Neural cell (in vitro differentiated cells): ENCODE measurements around the gene CNOT2. TPM values are rescaled to one million over a fixed set of nuclear protein-coding genes. Genes with fewer than 3 reads are reported as not detected.
A peak's percentile ranks its signal among the peaks of the same experiment; 100 is the strongest.

Experiments
- H2AFZ ChIP-seq: fragments of 200-600, 300-800 bp; sonication (generic), shearing (Covaris generic); 2 replicates; pipeline ENCODE4 v1.6.0; 2014; ENCODE audit warnings: low read depth, mild to moderate bottlenecking, antibody characterized with exemption, low read length, moderate library complexity
- H3F3A ChIP-seq: fragments of 200-600 bp; shearing (Covaris generic); 2 replicates; pipeline ENCODE4 v1.6.1; 2016; ENCODE audit warnings: mild to moderate bottlenecking, moderate library complexity, mixed read lengths, antibody characterized with exemption, low read length; ENCODE audit not compliant: insufficient read depth, poor library complexity, severe bottlenecking
- H3K27ac ChIP-seq: fragments of 200-600, 300-800 bp; sonication (generic), shearing (Covaris generic); 2 replicates; pipeline ENCODE4 v1.5.1; 2014; ENCODE audit warnings: mild to moderate bottlenecking, low read length, moderate library complexity
- H3K27me3 ChIP-seq: fragments of 300-800, 200-600 bp; sonication (generic), shearing (Covaris generic); 2 replicates; pipeline ENCODE4 v1.6.0; 2014; ENCODE audit warnings: mild to moderate bottlenecking, low read depth, low read length, moderate library complexity; ENCODE audit not compliant: insufficient read depth
- H3K36me3 ChIP-seq: fragments of 300-800, 200-600 bp; sonication (generic), shearing (Covaris generic); 2 replicates; pipeline ENCODE4 v1.5.1; 2014; ENCODE audit warnings: mild to moderate bottlenecking, antibody characterized with exemption, low read length, moderate library complexity; ENCODE audit not compliant: insufficient read depth
- H3K4me2 ChIP-seq: fragments of 300-800, 200-600 bp; sonication (generic), shearing (Covaris generic); 2 replicates; pipeline ENCODE4 v1.6.0; 2014; ENCODE audit warnings: mild to moderate bottlenecking, low read length
- H3K4me3 ChIP-seq: fragments of 300-800, 200-600 bp; sonication (generic), shearing (Covaris generic); 2 replicates; pipeline ENCODE4 v1.5.1; 2014; ENCODE audit warnings: mild to moderate bottlenecking, low read length, moderate library complexity
- H3K79me2 ChIP-seq: fragments of 200-600 bp; shearing (Covaris generic); replicated peaks from 2 replicates; pipeline ENCODE4 v1.6.0; 2014; ENCODE audit warnings: mild to moderate bottlenecking, low read length, moderate library complexity; ENCODE audit not compliant: insufficient read depth
- H3K9ac ChIP-seq: fragments of 300-800, 200-600 bp; sonication (generic), shearing (Covaris generic); 2 replicates; pipeline ENCODE4 v1.6.1; 2016; ENCODE audit warnings: mild to moderate bottlenecking, low read length, mixed read lengths
- H3K9me2 ChIP-seq: fragments of 200-600 bp; shearing (Covaris generic); 2 replicates; pipeline ENCODE4 v1.6.1; 2016; ENCODE audit warnings: mild to moderate bottlenecking, low read length, mixed read lengths; ENCODE audit not compliant: insufficient read depth
- H3K9me3 ChIP-seq: fragments of 200-600, 300-800 bp; sonication (generic), shearing (Covaris generic); 2 replicates; pipeline ENCODE4 v1.6.1; 2016; ENCODE audit warnings: mild to moderate bottlenecking, mixed run types, low read length, moderate library complexity, mixed read lengths
- H4K20me1 ChIP-seq: fragments of 200-600 bp; shearing (Covaris generic); 2 replicates; pipeline ENCODE4 v1.6.1; 2016; ENCODE audit warnings: mild to moderate bottlenecking, mixed run types; ENCODE audit not compliant: insufficient read depth
- EP300 ChIP-seq: fragments of 450-650 bp; conservative IDR thresholded peaks from 2 replicates; pipeline ENCODE4 v1.6.1; 2014; ENCODE audit warnings: antibody characterized with exemption, mild to moderate bottlenecking, moderate library complexity; ENCODE audit not compliant: poor library complexity, severe bottlenecking
- EZH2 ChIP-seq: fragments of 200-600, 300-800 bp; shearing (Covaris generic), sonication (generic); IDR thresholded peaks from 2 replicates; pipeline ENCODE4 v1.6.1; 2014; ENCODE audit warnings: antibody characterized with exemption, low read length, borderline replicate concordance, mild to moderate bottlenecking; ENCODE audit not compliant: insufficient read depth, poor library complexity, severe bottlenecking
- MXI1 ChIP-seq: fragments of 450-650 bp; conservative IDR thresholded peaks from 2 replicates; pipeline ENCODE4 v1.6.1; 2014; ENCODE audit warnings: antibody characterized with exemption, mild to moderate bottlenecking; ENCODE audit not compliant: poor library complexity, severe bottlenecking
- POLR2AphosphoS5 ChIP-seq: IDR thresholded peaks from 2 replicates; pipeline ENCODE4 v1.6.1; 2012
- RAD21 ChIP-seq: fragments of 450-650 bp; conservative IDR thresholded peaks from 2 replicates; pipeline ENCODE4 v1.6.1; 2014; ENCODE audit warnings: antibody characterized with exemption, mild to moderate bottlenecking, moderate library complexity
- REST ChIP-seq: IDR thresholded peaks from 2 replicates; pipeline ENCODE4 v1.6.1; 2012; ENCODE audit warnings: borderline replicate concordance
- SMC3 ChIP-seq: fragments of 450-650 bp; conservative IDR thresholded peaks from 2 replicates; pipeline ENCODE4 v1.6.1; 2014; ENCODE audit warnings: antibody characterized with exemption, mild to moderate bottlenecking, moderate library complexity; ENCODE audit not compliant: poor library complexity
- TAF1 ChIP-seq: IDR thresholded peaks from 2 replicates; pipeline ENCODE4 v1.6.1; 2012; ENCODE audit warnings: low read depth
- polyA minus RNA-seq: library from RNA; depleted of rRNA, polyadenylated mRNA; stranded (reverse); fragments of >200 nt; gene quantifications from 2 replicates; pipeline ENCODE4 v1.2.3, GENCODE V29; 2014
- polyA plus RNA-seq: library from polyadenylated mRNA; depleted of rRNA; stranded (reverse); fragments of >200 nt; gene quantifications from 2 replicates; pipeline ENCODE4 v1.2.3, GENCODE V29; 2014
- TF ChIP-seq, protein P1 (sequence below): fragments of 450-650 bp; IDR thresholded peaks from 2 replicates; pipeline ENCODE4 v1.5.1; 2014; ENCODE audit warnings: antibody characterized with exemption, mild to moderate bottlenecking, moderate library complexity; ENCODE audit not compliant: poor library complexity, severe bottlenecking

The CNOT2 gene
- polyA plus RNA-seq: 144 and 158 TPM in 2 replicates
- polyA minus RNA-seq: 413 and 492 TPM in 2 replicates

GRCh38 chr12:70242695-70243509 lies at the start of gene CNOT2:
CNOT2 (plus strand) TSS chr12:70243433; CDS start chr12:70278227, 34,794 bp downstream.
- Histone ChIP-seq H3K27ac (peak within 1 kb of the TSS; percentile 97), H3K9me2 (no peaks in the 10 kb centered on the region), H3K9ac (peak within 1 kb of the TSS; percentile 98), H4K20me1 (no peaks in the 10 kb centered on the region), H3K27me3 (no peaks in the 10 kb centered on the region), H3K4me2 (peak within 1 kb of the TSS; percentile 93), H3K4me3 (peak within 1 kb of the TSS; percentile 79), H3K36me3 (peaks cover 13% of the 10 kb centered on the region), H3F3A (no peaks in the 10 kb centered on the region), H3K9me3 (no peaks in the 10 kb centered on the region), H2AFZ (peak within 1 kb of the TSS; percentile 98), H3K79me2 (peaks cover 60% of the 10 kb centered on the region)
- peak; percentile 89 for TF ChIP-seq POLR2AphosphoS5
- TF ChIP-seq MXI1: peak; percentile 64
- TF ChIP-seq EP300: peak; percentile 63
- peak; percentile 36 for TF ChIP-seq TAF1
- TF ChIP-seq, protein P1, sequence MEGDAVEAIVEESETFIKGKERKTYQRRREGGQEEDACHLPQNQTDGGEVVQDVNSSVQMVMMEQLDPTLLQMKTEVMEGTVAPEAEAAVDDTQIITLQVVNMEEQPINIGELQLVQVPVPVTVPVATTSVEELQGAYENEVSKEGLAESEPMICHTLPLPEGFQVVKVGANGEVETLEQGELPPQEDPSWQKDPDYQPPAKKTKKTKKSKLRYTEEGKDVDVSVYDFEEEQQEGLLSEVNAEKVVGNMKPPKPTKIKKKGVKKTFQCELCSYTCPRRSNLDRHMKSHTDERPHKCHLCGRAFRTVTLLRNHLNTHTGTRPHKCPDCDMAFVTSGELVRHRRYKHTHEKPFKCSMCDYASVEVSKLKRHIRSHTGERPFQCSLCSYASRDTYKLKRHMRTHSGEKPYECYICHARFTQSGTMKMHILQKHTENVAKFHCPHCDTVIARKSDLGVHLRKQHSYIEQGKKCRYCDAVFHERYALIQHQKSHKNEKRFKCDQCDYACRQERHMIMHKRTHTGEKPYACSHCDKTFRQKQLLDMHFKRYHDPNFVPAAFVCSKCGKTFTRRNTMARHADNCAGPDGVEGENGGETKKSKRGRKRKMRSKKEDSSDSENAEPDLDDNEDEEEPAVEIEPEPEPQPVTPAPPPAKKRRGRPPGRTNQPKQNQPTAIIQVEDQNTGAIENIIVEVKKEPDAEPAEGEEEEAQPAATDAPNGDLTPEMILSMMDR: peak; percentile 28
- peak; percentile 37 for TF ChIP-seq RAD21
- TF ChIP-seq EZH2: no peak
- peak; percentile 52 for TF ChIP-seq SMC3
- peak; percentile 75 for TF ChIP-seq REST

GRCh38 chr12:70194076-70194475 lies 49.2 kb upstream of the CNOT2 start:
- Histone ChIP-seq H3K27me3 (no peaks in the 10 kb centered on the region), H3K4me3 (no peak overlapping the region), H3K4me2 (no peak overlapping the region), H4K20me1 (no peaks in the 10 kb centered on the region), H3K36me3 (no peaks in the 10 kb centered on the region), H3K27ac (no peak overlapping the region), H2AFZ (no peak overlapping the region), H3F3A (no peaks in the 10 kb centered on the region), H3K9ac (no peak overlapping the region), H3K9me2 (no peaks in the 10 kb centered on the region), H3K9me3 (no peaks in the 10 kb centered on the region), H3K79me2 (no peaks in the 10 kb centered on the region)
- TF ChIP-seq REST (no peak), TAF1 (no peak), POLR2AphosphoS5 (no peak)
